ENCODE measurements around the gene XRCC2.

Gene XRCC2

GRCh38 chr7:152710153-152710442 lies 34.2 kb upstream of the XRCC2 start:
- no peak for TF ChIP-seq USF1 (IDR thresholded peaks at IDR 0.05)
- no peak for TF ChIP-seq MAX (IDR thresholded peaks at IDR 0.05)
- TF ChIP-seq FOXM1 (IDR thresholded peaks at IDR 0.05; ENCODE audit: borderline replicate concordance, low read depth): no peak
- no peak for TF ChIP-seq YY1 (IDR thresholded peaks at IDR 0.05; ENCODE audit: low read depth)
- no peak for TF ChIP-seq TEAD4 (IDR thresholded peaks at IDR 0.05)
- TF ChIP-seq NFIC (IDR thresholded peaks at IDR 0.05): no peak
- no peak for TF ChIP-seq ZBTB7A (IDR thresholded peaks at IDR 0.05; ENCODE audit: low read depth)
- TF ChIP-seq CREB1 (IDR thresholded peaks at IDR 0.05; ENCODE audit: low read depth): no peak
- no peak for TF ChIP-seq EGR1 (IDR thresholded peaks at IDR 0.05)
- no peak for TF ChIP-seq EP300 (IDR thresholded peaks at IDR 0.05; ENCODE audit: borderline replicate concordance)
- no peak for TF ChIP-seq TCF12 (IDR thresholded peaks at IDR 0.05; ENCODE audit: low read depth)
- TF ChIP-seq REST (IDR thresholded peaks at IDR 0.05; ENCODE audit: low read depth): no peak
- TF ChIP-seq RAD21 (IDR thresholded peaks at IDR 0.05; ENCODE audit: low read depth): no peak
- TF ChIP-seq TAF1 (IDR thresholded peaks at IDR 0.05; ENCODE audit: low read depth): no peak
- no peak for TF ChIP-seq CEBPB (IDR thresholded peaks at IDR 0.05)

GRCh38 chr7:152709287-152710152 lies 33.6 kb upstream of the XRCC2 start:
- TF ChIP-seq NFIC (IDR thresholded peaks at IDR 0.05) (no peak), MAX (IDR thresholded peaks at IDR 0.05) (no peak), CREB1 (IDR thresholded peaks at IDR 0.05; ENCODE audit: low read depth) (peak; percentile 37; the same call in 1 of the 2 replicates), TAF1 (IDR thresholded peaks at IDR 0.05; ENCODE audit: low read depth) (no peak)

- no peak for TF ChIP-seq FOXM1 (IDR thresholded peaks at IDR 0.05; ENCODE audit: borderline replicate concordance, low read depth)
- TF ChIP-seq CEBPB (IDR thresholded peaks at IDR 0.05): no peak
- no peak for TF ChIP-seq TAF1 (IDR thresholded peaks at IDR 0.05; ENCODE audit: low read depth)
- TF ChIP-seq NFIC (IDR thresholded peaks at IDR 0.05): no peak
- TF ChIP-seq EGR1 (IDR thresholded peaks at IDR 0.05): no peak
- no peak for TF ChIP-seq EP300 (IDR thresholded peaks at IDR 0.05; ENCODE audit: borderline replicate concordance)
- TF ChIP-seq YY1 (IDR thresholded peaks at IDR 0.05; ENCODE audit: low read depth): no peak
- TF ChIP-seq ZBTB7A (IDR thresholded peaks at IDR 0.05; ENCODE audit: low read depth): no peak
- TF ChIP-seq REST (IDR thresholded peaks at IDR 0.05; ENCODE audit: low read depth): no peak
- no peak for TF ChIP-seq TCF12 (IDR thresholded peaks at IDR 0.05; ENCODE audit: low read depth)
- TF ChIP-seq TEAD4 (IDR thresholded peaks at IDR 0.05): no peak
- TF ChIP-seq MAX (IDR thresholded peaks at IDR 0.05): no peak
- no peak for TF ChIP-seq CREB1 (IDR thresholded peaks at IDR 0.05; ENCODE audit: low read depth)
- no peak for TF ChIP-seq USF1 (IDR thresholded peaks at IDR 0.05)
- no peak for TF ChIP-seq RAD21 (IDR thresholded peaks at IDR 0.05; ENCODE audit: low read depth)
Measured at GRCh38 chr7:152704796-152705384, 28.9 kb upstream of the XRCC2 start.

- no peak for TF ChIP-seq RAD21 (IDR thresholded peaks at IDR 0.05; ENCODE audit: low read depth)
- no peak for TF ChIP-seq EP300 (IDR thresholded peaks at IDR 0.05; ENCODE audit: borderline replicate concordance)
- no peak for TF ChIP-seq REST (IDR thresholded peaks at IDR 0.05; ENCODE audit: low read depth)
- no peak for TF ChIP-seq NFIC (IDR thresholded peaks at IDR 0.05)
- TF ChIP-seq TCF12 (IDR thresholded peaks at IDR 0.05; ENCODE audit: low read depth): no peak
Measured at GRCh38 chr7:152699079-152699478, 23.1 kb upstream of the XRCC2 start.

Data from Ishikawa (cell line).